Limb (tissue), 2 donors: ENCODE measurements around the gene ADAM22.
A peak's percentile ranks its signal among the peaks of the same experiment; 100 is the strongest.

Experiments
- DNase-seq, 2 donors: peaks; one replicate each; pipeline ENCODE4 v3.0.0-alpha.2; 2016; ENCODE audit errors: extremely low spot score in 2 of 2

ADAM22 gene

GRCh38 chr7:88165697-88166096 lies 231.6 kb downstream of the ADAM22 start:
- DNase-seq, result no peak

GRCh38 chr7:88167223-88167622 lies 233.2 kb downstream of the ADAM22 start:
- no peak for DNase-seq

GRCh38 chr7:88167721-88168120 lies 233.7 kb downstream of the ADAM22 start:
- no peak for DNase-seq

- DNase-seq, result peak in 1 of 2 donors; percentile 53
Observed at GRCh38 chr7:88169717-88170320, 235.8 kb downstream of the ADAM22 start.

- no peak for DNase-seq
Observed at GRCh38 chr7:88172842-88173241, 238.8 kb downstream of the ADAM22 start.

- no peak for DNase-seq
Observed at GRCh38 chr7:88176190-88176589, 242.1 kb downstream of the ADAM22 start.

GRCh38 chr7:88183051-88183450 lies 249.0 kb downstream of the ADAM22 start:
- DNase-seq, result no peak

GRCh38 chr7:88184848-88185304 lies 250.8 kb downstream of the ADAM22 start:
- DNase-seq, result no peak

GRCh38 chr7:88185650-88186049 lies 251.6 kb downstream of the ADAM22 start:
- no peak for DNase-seq

- no peak for DNase-seq
Observed at GRCh38 chr7:88191911-88192310, 257.9 kb downstream of the ADAM22 start.

- DNase-seq, result no peak
Observed at GRCh38 chr7:88200261-88200660, 266.2 kb downstream of the ADAM22 start.

- peak in 1 of 2 donors; percentile 40 for DNase-seq
Observed at GRCh38 chr7:88200789-88201188, 266.7 kb downstream of the ADAM22 start.

- DNase-seq, result no peak
Observed at GRCh38 chr7:88201305-88201704, 267.3 kb downstream of the ADAM22 start.

- no peak for DNase-seq
Observed at GRCh38 chr7:88202278-88202677, 268.2 kb downstream of the ADAM22 start.

- DNase-seq, result no peak
Observed at GRCh38 chr7:88202799-88203198, 268.7 kb downstream of the ADAM22 start.

GRCh38 chr7:88203401-88203800 lies 269.4 kb downstream of the ADAM22 start:
- DNase-seq, result no peak

GRCh38 chr7:88204525-88205110 lies 270.6 kb downstream of the ADAM22 start:
- no peak for DNase-seq

- DNase-seq, result no peak
Observed at GRCh38 chr7:88205179-88205578, 271.1 kb downstream of the ADAM22 start.

GRCh38 chr7:88206254-88206653 lies 272.2 kb downstream of the ADAM22 start:
- no peak for DNase-seq

GRCh38 chr7:88208521-88208920 lies 274.5 kb downstream of the ADAM22 start:
- no peak for DNase-seq

GRCh38 chr7:88212918-88213317 lies 278.9 kb downstream of the ADAM22 start:
- DNase-seq, result no peak

GRCh38 chr7:88214456-88214855 lies 280.4 kb downstream of the ADAM22 start:
- no peak for DNase-seq

- DNase-seq, result no peak
Observed at GRCh38 chr7:88215295-88215694, 281.2 kb downstream of the ADAM22 start.
